Left ventricle myocardium superior (tissue), 1 donor: Measurements from ENCODE around the gene NAA38. TPM values are rescaled to one million over a fixed set of nuclear protein-coding genes. Genes with fewer than 3 reads are reported as not detected.
A peak's percentile ranks its signal among the peaks of the same experiment; 100 is the strongest.
"Not testable (repeated sequence)": the region's sequence is repeated elsewhere in the genome, so short reads cannot be mapped to it uniquely, and the experiment has no call there.

Source experiments
- ATAC-seq: fragments of 200-7000 bp; cut with Tn5 transposase; one replicate; pipeline ENCODE4 v1.9.1; 2020; ENCODE audit warnings: mild to moderate bottlenecking, moderate library complexity
- DNase-seq: peaks from one replicate; pipeline ENCODE4 v3.0.0-alpha.2; 2020
- intact Hi-C: fragments of 100-400 bp; cut with micrococcal nuclease; formaldehyde crosslinking; loops from one replicate; pipeline ENCODE4 v1.11.0; 2022
- total RNA-seq: library from RNA; stranded (reverse); fragmentation: NEBNext Ultra II Directional; extraction: Animal tissue kit (Norgen Biotek cat#: 25700); gene quantifications from one replicate; pipeline ENCODE4 v1.2.1, GENCODE V29; 2021
- donor health status: DM: no; HTN: yes; CAD: no; lungs with severe emphysema.

NAA38 gene
- total RNA-seq, 1 donor from 2014 or later: 93.2 TPM

GRCh38 chr17:7883781-7884386, 26.5 kb upstream of the NAA38 start:
- ATAC-seq: no peak
- intact Hi-C loops: no loop called here
- no peak for DNase-seq

DNA sequence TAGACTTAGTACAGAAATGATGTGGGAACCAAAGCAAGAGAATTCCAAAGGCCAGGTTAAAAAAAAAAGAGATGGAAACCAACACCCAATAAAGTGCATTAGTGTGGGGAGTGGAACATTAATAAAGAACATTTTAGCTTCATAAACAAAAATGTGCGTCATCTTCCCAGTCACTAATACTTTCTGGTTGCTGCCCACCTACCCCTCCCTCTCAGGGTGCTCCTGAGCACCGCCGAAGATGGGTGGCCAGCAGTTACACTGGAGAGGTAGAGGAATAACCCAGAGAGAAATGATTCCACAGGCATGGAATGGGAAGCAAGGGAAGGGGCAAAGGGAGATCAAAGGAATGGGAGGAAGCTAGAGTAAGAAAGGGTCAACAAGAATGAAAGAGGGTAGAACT, 25.3 kb upstream of the NAA38 start:
- intact Hi-C loops: no loop called here
- ATAC-seq (no peak), DNase-seq (no peak)

GRCh38 chr17:7882068-7882467, 24.7 kb upstream of the NAA38 start:
- DNase-seq: no peak
- intact Hi-C loops: no loop called here
- no peak for ATAC-seq

DNA sequence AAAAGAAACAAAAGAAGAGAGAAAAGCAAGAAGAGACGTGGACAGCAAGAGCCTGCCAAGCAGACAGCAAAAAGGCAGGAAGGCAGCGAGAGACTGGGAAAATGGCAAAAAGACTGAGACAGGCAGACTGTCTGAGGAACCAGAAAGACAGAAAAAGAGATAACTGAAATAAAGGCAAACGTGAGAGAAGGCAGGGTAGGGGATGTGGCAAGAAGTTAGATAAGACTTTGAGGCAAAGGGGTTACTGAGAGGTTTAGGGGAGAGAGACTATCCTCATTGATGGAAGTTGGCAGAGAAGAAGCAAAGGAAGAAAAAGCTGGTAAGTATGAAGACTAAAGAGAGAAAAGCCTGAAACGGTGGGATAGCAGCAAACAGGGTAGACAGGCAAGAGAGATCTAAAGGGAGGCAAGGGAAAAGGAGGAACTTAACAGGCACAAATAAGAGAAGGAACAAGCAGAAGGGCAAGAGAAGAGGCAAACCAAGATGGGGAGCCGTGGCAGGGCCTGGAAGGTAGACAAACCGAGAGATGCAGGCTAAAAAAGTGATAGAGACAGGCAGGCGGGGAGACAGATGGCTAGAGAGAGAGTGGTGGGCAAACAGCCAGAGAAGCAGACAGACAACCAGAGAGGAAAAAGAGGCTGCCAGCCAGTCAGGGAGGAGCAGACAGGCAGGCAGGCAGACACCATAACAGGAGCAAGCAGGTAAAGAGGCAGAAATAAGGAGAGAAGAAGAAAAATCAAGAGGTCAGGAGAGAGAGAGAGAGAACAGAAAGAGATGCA, 24.1 kb upstream of the NAA38 start:
- intact Hi-C loops: no loop called here
- DNase-seq (no peak), ATAC-seq (no peak)

GRCh38 chr17:7880076-7880868, 22.9 kb upstream of the NAA38 start:
- ATAC-seq: no peak
- intact Hi-C loops: no loop called here
- DNase-seq: no peak

DNA sequence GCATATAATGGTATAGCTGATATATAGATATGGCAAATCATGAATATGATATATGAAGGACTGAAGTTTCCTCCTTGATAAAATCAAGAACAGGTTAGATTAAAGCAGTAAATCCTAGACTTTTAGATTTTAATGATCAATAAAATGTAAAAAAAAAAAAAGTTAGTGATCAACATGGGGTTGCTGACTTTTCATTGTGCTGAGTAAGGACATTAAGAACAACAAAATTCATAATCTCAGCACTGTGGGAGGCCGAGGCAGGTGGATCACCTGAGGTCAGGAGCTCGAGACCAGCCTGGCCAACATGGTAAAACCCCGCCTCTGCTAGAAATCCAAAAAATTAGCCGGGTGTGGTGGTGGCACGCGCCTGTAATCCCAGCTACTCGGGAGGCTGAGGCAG, 20.9 kb upstream of the NAA38 start:
- intact Hi-C loops: no loop called here
- ATAC-seq (no peak), DNase-seq (no peak)

DNA sequence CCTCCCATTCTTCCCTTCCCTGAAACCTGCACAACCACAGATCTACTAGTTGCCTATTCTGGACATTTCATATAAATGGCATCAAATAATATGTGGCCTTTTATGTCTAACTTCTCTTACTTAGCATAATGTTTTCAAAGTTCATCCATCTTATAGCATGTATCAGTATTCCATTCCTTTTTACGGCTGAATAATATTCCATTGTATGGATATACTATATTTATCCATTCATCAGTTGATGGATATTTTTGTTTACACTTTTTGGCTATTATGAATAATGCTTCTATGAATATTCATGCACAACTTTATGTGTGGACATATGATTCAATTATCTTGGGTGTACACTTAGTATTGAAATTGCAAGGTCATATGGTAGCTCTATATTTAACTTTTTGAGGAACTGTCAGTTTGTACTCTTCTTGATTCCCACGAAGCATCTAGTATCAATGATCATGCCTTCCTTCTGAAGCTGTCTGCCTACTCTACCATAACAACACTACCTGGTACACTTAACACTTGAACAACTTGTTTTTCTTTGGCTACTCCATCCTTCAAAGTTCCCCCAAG, 18.5 kb upstream of the NAA38 start:
- intact Hi-C loops: no loop called here
- ATAC-seq: no peak
- no peak for DNase-seq

DNA sequence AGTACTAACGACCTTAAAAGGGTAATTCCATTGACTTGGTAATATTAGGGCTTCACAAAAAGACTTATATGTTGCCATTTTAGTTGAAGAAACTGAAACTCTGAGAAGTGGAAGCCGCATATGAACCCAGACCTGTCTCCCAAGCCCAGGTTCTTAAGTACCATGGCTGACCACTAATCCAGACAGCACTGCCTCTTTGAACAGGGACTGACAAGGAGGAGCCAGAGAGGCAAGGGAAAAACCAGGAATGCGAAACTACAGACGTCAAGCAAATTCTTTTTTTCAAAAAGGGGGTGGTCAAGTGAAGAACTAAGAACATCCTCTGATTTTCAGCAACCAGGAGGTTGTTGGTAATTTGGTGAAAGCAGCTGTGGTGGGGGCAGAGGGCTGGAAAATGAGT, 15.7 kb upstream of the NAA38 start:
- intact Hi-C loops: no loop called here
- DNase-seq (no peak), ATAC-seq (no peak)

- intact Hi-C loops: loop anchor here (10.0 kb wide), 3 partner anchors 47 to 133 kb away; partner anchors contain the start of gene RNF227
- ATAC-seq: no peak
- DNase-seq: no peak
Measured at GRCh38 chr17:7867881-7868329, 10.5 kb upstream of the NAA38 start.

DNA sequence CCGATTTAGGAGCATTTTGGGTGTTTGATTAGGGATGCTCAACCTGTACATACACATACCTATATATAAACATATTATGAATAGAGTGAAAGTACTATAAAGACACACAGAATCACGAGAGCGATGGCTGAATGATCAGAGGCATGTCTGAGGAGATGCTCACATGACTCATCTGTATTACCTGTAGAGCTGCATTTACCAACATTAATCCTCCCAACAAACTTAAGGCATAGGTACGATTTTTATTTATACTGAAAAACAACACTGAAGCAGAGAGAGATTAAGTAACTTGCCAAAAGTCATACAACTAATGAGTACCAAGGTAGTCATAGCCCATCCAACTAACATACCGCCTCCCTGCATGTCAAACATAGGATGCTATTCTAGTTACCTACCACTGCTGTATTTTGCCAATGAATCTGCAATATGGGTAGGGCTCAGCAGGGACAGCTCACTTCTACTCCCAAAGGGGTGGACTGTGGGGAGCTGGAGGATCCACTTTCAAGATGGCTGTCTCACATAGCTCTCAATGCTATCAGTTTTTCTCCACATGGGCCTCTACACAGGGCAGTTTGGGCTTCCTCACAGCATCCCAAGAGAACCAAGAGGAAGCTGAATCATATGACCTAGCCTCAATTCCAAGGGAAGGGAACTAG, 7.8 kb upstream of the NAA38 start:
- intact Hi-C loops: loop anchor here (10.0 kb wide), 3 partner anchors 50 to 130 kb away; partner anchors contain the start of gene RNF227
- ATAC-seq (no peak), DNase-seq (no peak)

GRCh38 chr17:7864384-7864783, 7.0 kb upstream of the NAA38 start:
- ATAC-seq, DNase-seq: not testable (repeated sequence)
- intact Hi-C loops: loop anchor here (10.0 kb wide), 3 partner anchors 50 to 130 kb away; partner anchors contain the start of gene RNF227

DNA sequence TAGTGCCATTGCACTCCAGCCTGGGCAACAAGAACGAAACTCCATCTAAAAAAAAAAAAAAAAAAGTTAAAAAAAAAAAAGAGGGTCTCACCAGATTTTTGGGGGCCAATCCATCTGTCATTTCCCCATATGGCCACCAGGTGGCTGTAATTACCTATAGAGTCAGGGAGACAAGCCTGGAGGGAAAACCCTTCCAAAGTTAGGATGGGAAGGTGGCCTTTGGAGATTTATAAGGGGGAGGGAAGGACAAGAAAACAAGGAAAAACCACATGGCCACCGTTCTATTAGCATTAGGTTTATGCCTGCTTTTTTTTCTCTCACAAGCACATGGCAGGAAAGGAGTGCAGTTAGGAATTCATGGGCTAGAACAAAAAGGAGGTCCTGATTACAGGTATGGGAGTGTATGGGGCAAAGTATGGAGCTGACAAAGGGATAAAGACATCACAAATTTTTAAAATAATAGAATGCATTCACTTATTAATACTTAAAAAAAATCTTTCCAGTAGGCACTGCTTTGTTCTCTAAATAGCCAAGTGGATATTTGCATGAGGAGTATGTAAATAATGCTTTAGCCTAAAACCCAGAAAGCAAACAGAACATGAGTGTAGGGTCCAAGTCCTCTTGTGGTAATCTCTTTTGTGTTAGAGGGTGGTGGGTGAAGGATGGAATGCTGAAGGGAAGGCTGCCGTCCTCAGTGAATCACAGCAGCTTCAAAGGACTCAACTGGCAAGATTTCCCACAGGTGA, 5.5 kb upstream of the NAA38 start:
- intact Hi-C loops: loop anchor here (10.0 kb wide), 3 partner anchors 52 to 132 kb away; partner anchors contain the start of gene RNF227
- ATAC-seq: no peak
- DNase-seq: no peak

DNA sequence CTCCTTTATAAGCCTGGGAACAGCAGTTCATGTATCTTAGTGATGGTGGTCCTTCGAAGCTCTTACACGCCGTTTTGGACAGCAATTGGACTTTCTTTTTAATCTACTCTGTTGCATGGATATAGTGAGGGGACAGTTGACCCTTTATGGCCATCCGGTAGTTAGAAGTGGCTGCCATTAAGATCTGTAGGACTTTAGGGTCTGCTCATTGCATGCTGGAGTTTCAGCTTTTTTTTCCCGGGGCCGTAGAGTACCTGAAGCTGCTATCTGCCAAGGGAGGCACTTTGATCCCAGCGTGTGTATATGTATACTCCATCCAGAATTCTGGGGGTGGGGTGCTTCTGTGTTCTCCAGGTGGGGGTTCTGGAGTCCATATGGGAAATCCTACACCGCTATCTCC, 1.7 kb upstream of the NAA38 start:
- no peak for ATAC-seq
- intact Hi-C loops: loop anchor here (5.0 kb wide), 1 partner anchor 37 kb away; no protein-coding TSS in a partner anchor
- DNase-seq: no peak

DNA sequence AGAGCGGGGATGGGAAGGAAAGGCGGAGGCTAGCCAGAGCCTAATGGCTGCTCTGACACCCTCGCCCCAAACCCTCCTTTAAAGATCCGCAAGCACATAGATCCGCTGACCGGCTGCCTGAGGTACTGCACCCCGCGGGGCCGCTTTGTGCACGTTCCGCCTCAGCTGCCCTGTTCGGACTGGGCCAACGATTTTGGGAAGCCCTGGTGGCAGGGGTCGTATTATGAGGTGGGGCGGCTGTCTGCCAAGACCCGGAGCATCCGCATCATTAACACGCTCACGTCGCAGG, 1.1 kb upstream of the NAA38 start:
- DNase-seq (peak; percentile 61), ATAC-seq (peak; percentile 4)
- intact Hi-C loops: loop anchor here (5.0 kb wide), 1 partner anchor 36 kb away; no protein-coding TSS in a partner anchor

DNA sequence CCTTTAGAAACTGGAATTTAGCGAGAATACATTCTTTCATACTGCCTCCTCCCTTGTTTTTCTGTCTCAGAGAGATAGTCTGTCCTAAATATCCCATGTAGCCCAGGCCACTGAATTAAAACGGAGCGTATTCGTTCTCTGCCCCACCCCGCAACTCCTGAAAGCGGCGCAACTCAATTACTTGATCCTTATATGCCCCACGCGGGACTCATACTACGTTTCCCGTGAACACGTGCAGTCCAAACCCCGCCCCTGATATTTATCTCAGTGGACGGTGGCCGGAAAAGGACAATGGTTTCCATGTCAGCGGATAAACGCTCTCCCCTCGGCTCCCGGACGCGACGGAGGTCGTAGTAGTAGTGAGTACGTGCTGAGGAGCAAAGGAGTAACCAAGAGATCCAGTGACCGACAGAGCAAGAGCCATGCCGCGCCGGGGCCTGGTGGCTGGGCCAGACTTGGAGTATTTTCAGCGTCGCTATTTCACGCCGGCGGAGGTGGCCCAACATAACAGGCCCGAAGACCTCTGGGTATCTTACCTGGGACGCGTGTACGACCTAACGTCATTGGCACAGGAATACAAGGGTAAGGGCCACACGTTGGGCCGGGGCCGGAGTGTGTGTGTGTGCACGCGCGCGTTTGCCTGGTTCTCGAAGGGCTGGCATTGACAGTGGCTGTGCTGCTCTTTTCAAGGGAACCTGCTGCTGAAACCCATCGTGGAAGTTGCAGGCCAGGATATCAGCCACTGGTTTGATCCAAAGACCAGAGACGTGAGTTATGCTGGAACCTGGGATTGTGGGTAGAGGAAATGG, 558 bp upstream of the NAA38 start, which contains the start of gene CYB5D1:
Gene CYB5D1 (plus strand): TSS at position 291 of the 809 bp plus-strand sequence. CDS start 132 bp downstream, at position 423.
- peak; percentile 70 for ATAC-seq
- peak; percentile 89 for DNase-seq
- intact Hi-C loops: loop anchor here (5.0 kb wide), 1 partner anchor 36 kb away; no protein-coding TSS in a partner anchor

DNA sequence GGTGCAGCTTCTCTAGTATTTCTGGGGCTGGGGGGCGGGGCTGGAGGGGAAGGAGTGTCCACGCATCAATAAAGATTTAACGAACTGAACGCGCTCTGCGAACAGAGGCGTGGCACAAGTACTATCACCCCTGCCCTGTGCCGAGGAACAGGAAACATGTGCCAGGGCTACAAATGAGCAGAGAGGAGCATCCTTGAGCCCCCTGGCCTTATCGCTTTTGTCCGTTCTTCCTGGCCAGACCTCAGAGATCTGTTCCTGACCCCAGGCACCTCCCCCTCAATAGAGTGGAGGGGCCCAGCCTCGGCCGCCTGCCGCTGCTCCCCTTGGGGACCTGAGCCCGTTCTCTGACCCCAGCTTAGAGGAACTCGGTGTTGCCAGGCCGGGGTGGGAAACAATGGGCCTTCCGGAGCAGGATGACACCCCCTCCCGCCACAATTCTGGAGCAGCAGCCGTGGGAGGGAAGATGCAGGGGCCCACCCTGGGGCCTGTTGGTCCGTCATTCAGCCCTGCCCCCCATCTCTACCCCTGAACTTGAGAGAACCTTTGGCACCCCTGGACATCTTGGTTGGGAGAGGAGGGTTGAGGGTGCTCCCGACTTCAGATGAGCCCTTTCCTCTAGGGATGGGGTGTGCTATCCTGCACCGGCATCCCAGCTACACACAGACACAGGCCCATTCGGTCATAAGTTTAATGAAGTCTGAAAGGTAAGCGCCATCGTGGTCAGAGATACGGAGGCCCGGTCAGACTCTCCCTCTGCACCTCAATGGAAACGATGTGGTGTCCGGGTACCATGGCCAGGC, 1.1 kb downstream of the NAA38 start:
- DNase-seq (peak; percentile 75), ATAC-seq (peak; percentile 2)
- intact Hi-C loops: loop anchor here (5.0 kb wide), 1 partner anchor 34 kb away; no protein-coding TSS in a partner anchor
